ENCODE measurements around the gene TRIM54.

GRCh38 chr2:27306573-27307286 is 24.5 kb downstream of the TRIM54 start:
- TF ChIP-seq CTCF (IDR thresholded peaks at IDR 0.05) = no peak
- TF ChIP-seq EP300 (IDR thresholded peaks at IDR 0.05) = no peak
- no peak for TF ChIP-seq POLR2A (IDR thresholded peaks at IDR 0.05)
- no peak for TF ChIP-seq POLR2AphosphoS5 (IDR thresholded peaks at IDR 0.05)

All from stomach (tissue), 4 donors.